NCI-H2081 (cell line): Measurements from ENCODE around the gene SPINT2.
"Not testable (repeated sequence)": the region's sequence is repeated elsewhere in the genome, so short reads cannot be mapped to it uniquely, and the experiment has no call there.

Experiments
- DNase-seq, 2 experiments: peaks; one replicate each; lab custom pipeline; 2025; lab: John Stamatoyannopoulos, UW

SPINT2 gene

DNA sequence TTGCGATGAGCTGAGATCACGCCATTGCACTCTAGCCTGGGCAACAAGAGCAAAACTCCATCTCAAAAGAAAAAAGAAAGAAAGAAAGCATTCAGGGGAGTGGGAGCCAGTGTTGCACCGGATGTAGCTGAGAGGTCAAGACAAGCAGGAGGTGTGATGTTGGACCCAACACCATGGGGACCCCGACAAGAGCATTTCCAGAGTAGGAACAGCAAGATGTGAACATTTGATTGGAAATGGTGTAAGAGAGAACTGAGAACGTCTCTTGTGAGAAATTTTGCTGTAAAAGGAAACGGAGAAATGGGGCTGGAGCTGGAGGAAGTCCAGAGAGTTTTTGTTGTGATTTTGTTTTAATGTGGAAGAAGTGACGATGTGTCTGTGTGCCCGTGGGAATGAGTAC is 24.6 kb upstream of the SPINT2 start:
- DNase-seq = no peak

DNA sequence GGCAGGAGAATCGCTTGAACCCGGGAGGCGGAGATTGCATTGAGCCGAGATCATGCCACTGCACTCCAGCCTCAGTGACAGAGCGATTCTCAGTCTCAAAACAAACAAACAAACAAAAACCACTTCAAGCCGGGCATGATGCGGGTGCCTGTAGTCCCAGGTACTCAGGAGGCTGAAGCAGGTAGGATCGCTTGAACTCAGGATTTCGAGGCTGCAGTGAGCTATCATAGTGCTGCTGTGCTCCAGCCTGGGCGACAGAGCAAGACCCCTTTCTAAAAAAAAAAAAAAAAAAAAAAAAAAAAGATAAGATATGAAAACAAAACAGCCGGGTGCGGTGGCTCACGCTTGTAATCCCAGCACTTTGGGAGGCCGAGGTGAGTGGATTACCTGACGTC is 21.1 kb upstream of the SPINT2 start:
- no peak for DNase-seq

DNA sequence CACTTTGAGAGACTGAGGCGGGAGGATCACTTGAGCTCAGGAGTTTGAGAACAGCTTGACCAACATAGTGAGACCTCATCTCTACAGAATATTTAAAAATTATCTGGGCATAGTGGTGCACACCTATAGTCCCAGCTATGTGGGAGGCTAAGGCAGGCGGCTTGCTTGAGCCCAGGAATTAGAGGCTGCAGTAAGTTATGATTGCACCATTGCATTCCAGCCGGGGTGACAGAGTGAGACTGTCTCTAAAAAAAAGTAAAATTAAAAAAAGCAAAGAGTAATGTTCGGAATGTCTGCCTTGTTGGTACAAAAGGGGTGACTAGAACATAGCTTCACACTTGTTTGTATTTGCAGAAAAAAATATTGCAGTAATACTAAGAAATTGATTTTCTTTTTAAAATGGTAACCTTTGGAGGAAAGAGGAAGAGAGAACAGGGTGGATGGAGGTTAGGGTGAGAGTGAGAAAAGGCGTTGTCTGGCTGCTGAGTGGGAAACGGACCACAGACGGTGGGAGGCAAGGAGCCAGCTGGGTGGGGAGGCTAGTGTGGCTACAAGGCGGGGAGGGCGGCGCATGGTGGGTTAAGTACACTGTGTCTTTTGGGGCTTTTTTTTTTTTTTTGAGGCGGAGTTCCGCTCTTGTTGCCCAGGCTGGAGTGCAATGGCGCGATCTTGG is 18.4 kb upstream of the SPINT2 start:
- no peak for DNase-seq

DNA sequence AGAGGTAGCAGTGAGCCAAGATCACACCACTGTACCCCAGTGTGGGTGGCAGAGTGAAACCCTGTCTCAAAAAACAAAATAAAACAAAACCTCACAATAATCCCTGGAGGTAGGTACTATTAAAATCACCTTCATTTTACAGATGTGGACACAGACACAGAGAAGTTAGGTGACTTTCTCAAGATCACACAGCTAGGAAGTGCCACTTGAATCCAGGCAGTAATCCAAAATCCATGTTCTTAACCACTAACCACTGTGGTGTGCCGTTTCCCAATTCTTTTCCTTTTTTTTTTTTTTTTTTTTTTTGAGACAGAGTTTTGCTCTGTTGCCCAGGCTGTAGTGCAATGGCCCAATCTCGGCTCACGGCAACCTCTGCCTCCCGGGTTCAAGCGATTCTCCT is 17.2 kb upstream of the SPINT2 start:
- DNase-seq = no peak

DNA sequence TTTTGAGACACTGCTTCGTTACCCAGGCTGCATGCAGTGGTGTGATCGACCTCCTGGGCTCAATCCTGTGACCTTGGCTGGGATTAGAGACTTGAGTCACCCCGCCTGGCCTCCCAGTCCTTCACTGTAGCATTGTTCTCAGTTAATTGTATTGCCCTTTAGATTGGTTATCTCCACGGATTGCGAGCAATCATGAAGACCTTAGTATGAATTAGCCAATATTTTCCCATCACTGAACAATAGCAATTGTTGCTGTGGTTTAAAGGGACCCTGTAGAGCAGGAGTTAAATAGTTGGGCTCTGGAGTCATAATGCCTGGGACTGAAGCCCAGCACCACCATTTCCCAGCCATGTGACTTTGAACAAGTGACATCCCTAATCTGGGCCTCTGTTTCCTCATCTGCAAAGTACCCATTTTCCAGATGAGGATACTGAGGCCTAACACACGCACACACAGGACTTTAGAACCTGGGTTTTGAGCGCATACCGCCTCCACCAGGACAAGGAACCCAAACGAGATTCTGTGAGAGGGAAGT is 16.6 kb upstream of the SPINT2 start:
- DNase-seq = no peak

DNA sequence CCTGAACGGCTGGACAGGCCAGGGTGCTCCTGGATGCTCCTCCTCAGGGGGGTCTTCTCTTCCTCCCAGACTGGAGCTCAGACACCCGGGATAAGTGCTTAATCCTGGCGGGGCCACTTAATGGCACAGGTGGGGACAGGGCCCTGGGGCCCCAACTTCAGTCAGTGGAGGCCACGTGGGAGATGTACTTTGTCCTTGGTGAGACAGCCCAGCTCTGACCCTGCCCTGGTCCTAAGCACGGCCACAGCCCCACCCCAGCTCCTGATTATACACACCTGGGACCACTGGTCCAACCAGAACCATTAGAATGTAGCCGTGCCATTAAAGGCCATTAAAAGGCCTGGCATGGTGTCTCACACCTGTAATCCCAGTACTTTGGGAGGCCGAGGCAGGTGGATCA is 16.0 kb upstream of the SPINT2 start:
- DNase-seq = no peak

DNA sequence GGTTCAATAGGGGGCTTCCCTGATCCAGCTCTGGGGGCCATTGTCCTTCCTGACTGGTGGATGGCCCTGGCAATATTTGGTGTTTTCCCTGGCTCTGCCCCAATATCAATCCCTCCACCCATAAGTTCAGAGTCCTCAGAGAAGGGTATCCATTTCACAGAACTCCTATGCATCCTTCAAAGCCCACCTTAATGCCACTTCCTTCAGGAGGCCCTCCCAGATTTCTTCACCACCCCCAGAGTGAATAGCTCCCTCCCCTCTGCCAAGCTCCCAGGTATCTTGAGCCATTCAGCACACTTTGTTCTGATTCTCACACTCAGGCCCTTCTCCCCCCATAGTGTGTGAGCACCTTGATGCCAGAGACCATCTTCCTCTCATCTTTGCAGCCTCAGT is 13.9 kb upstream of the SPINT2 start:
- DNase-seq = no peak

DNA sequence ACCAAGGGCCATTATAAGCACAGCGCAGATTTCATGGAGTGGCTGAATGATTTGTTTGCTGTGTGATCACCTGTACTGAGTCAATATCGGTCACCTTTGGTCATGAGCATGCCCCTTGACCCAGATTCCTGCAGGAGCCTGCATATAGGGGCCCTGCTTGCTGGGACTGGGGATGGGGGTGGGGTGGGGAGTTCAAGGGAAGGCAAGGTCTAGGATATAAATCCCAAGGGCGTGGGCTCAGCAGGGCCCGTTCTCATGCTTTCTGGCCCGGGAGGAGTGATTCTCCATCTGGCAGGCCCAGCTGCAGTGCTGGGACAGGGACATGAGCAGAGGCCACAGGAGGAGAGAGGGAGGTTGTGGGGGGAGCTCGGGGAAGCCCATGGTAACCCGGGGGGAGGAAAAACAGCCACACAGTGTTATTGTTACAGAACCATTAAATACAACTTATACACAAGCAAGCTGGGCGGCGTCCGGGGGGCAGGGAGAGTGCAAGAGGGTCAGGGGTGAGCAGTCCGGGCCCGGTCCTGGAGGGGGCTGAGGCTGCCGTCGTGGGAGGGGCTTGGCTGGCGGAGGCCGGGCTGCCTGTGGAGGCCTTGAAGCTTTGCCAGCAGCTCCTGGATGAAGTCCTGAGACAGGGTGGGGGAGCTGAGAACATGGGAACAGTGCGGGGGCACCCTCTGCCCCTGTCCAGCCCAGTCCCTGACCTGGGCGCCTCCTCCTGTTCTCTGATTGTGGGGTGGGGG is 13.4 kb upstream of the SPINT2 start:
- no peak for DNase-seq

DNA sequence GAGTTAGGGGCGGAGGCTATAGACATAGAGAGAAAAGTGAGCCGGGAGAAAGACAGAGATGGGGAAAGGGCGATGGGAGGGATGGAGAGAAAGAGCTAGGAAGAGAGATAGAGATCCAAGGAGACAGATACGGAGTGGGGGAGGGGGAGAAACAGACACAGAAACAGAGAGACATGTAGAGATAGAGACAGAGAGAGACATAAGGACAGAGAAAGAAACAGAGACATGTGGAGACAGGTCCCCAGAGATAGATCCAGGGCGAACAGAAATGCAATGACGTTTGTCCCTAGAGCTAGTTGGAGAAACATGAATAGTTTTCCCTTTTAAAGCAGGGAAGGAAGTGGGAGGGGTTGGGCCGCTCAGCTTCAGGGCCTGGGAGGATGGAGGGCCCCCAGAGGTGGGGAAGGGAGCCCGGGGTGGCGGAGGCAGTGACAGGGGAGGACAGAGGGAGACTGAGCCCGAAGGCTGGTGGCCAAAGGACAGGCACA is 12.8 kb upstream of the SPINT2 start:
- no peak for DNase-seq

DNA sequence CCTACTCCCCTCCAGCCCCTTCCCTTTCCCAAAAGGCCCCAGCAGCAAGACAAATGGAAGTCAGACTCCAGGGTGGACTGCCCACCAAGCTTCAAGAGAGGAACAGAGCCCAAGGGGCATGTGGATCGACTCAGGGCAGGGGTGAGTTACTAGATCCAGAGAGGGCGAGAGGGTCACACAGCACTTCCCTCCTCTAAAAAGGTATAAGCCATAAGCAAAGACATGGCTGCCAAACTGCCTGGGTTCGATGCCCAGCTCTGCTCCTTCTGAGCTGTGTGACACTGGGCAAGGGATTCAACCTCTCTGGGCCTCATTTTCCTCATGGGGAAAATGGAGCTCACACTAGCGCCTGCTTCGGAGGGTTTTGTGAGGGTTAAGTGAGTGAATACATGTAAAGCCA is 12.0 kb upstream of the SPINT2 start:
- no peak for DNase-seq

DNA sequence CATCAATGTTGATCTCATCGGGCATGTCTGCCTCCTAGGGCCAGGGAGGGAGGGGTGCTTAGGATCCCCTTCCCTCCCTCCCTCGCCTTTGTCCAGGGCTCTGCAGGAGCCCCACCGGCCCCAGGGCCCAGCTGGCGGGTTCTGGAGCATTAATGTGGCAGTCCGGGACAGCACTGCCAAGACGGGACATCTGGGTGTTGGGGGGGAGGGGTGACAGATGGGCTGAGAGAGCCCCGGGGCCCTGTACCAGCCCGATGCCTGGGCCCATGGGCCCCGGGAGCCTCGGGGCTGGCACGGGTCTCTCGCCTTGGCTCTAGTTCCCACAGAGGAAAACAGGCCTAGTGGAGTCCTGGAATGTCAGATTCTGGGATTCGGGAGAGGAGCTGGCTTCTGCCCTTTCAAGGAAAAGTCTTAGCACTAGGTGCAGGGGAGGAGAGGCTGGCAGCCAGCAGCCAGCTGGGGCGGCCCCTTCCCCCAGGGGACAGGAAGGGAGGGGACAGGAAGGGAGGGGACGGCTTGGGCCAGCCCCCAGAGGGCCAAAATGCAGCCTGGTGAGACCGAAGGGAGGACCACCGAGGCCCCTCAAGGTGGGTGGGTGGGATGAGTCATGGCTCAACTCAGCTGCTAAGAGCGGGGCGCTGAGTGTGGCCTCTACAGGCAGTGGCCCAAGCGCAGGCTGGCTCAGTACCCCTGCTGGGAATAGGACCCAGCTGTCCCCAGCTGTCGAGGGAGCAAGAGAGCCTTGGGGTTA is 11.3 kb upstream of the SPINT2 start:
- DNase-seq = no peak

DNA sequence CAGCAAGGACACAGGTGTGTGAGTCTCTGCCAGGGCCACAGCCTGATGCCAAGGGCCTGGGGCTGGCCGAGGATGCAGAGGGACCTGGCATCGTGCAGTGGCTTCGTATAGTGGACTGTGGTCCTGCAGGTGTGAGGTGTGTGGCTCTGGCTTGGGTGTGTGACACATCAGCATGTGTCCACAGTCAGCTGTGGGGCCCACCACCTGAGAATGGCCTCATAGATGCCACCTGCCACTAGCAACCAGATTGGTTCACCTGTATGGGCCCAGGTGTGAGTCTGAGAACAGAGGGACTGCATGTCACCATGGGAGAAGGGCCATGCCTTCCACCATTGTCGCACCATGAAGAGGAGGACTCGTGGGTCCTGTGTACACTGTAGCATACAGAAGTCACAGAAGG is 10.6 kb upstream of the SPINT2 start:
- no peak for DNase-seq

DNA sequence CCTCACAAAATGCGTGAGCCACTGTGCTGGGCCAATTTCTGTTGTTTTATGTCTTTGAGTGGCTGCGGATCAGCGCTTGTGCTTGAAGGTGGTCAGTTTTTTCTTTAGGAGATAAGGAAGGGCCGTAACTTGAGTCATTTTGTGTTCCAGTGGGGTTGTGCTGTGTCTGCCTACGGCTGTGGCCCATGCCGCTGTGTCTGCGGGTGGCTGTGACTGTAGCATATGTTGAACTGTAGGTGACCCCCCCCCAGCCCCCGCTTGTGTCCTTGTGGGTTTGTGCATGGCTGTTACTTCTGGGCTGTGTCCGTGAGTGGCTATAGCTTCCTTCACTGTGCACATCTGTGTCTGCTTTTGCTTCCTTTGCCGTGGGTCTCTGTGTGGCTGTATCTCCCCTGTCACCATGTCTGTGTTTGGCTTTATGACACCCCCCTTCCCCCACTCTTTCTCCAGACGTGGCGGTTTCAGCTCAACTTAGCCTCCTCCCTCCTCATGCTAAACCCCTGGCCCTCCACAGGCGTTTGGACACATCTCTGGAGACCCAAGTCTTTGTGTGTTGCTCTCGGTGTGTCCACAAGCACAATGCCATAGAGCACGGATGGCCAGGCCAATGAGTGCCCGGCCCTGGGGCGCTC is 8.9 kb upstream of the SPINT2 start:
- DNase-seq = no peak

DNA sequence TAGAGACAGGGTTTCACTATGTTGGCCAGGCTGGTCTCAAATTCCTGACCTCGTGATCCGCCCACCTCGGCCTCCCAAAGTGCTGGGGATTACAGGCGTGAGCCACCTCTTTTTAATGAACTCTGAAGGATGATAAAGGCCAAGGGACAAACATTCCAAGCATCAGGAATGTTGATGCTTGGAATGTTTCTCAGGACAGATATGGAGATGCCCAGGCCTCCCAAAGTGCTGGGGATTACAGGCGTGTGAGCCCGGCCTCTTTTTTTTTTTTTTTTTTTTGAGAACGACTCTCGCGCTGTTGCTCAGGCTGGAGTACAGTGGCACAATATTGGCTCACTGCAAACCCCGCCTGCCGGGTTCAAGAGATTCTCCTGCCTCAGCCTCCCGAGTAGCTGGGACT is 2.4 kb upstream of the SPINT2 start:
- DNase-seq = not testable (repeated sequence)

DNA sequence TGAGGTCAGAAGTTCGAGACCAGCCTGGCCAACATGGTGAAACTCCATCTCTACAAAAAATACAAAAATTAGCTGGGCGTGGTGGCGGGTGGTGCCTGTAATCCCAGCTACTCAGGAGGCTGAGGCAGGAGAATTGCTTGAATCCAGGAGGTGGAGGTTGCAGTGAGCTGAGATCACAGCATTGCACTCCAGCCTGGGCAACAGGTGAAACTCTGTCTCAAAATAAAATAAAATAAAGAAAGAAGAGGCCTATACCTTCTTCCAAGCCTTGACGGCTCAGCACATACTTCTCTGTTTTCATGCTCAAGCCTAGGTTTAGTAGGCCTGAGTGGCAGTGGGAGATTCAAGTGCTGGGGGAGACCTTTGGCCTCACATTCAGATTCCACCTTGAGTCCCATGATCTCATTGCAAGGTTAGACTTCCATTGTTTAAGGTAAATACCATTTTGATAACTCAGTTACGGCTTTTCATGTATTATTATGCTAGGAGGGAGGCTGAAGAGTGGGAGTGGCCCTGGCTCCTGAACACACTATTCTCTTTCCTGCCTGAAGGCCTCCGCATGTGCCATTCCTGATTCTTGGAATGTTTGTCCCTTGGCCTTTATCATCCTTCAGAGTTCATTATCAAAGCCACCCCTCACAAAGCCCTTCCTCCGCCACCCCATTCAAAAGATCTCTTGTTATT is 1.6 kb upstream of the SPINT2 start:
- no peak for DNase-seq

DNA sequence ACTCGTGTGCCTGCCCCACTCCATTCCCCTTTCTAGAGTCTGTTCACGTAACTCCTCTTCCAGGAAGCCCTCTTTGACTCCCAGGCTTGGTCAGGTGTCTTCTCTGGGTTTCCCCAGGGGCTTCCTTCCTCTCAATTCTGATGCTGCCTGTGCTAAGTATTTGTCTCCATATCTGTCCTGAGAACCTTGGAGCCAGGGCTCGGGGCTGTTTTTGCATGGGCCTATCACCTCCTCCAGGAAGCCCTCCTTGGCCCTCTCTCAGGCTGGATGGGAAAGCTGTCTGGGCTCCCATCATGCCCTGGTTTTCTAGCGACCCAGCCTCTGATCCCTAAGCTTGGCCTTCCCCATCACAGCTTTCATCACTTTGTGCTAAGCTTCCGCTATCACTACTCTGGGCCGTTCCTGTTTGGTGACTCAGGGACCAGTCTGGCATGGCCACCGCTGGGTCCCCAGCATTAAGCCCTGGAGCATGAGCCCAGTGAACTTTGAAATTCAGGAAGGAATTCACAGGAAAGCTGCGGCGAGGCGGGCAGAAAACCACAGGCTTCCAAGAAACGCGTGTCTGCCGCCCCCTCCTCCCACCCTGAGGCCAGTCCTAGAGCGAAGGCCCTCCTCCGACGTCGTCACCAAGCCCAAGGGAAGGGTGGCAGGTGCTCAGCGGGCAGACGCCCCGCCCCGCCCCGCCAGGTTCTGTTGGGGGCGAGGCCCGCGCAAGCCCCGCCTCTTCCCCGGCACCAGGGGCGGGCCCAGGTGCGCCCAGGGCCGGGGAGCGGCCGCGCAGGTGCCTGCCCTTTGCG is 486 bp upstream of the SPINT2 start:
- peak; percentile 91 to 95 for DNase-seq

DNA sequence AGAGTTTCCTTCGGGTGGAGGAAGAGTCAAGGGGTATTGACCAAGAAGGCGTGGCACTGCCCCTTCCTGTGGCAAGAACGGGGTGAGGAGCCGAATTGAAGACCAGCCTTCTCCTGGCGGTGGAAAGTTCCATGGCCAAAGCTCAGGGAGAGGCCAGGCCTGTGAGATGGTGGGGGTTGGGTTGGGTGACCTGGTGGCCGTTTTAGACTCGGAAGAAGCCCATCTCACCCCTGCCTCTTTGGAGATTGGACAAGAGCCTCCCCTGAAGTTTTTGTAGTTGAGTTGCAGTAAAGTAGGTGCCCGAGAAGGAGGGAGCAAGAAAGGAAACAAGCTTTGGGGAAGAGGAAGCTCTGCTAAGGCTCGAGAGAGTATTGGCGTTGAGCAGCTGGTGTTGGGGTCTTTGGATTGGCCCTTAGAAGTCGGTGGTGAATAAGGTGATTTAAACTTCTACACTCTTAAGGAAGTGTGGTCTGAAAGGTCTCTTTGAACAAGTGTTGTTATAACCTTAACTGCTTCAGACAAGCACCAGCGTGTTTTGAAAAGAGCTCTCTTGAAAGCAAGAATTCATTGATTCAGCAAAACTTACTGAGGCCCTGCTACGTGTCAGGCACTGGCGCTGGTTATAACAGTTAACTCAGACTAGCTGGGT is 964 bp downstream of the SPINT2 start:
- peak in 1 of 2 experiments; percentile 9 for DNase-seq

DNA sequence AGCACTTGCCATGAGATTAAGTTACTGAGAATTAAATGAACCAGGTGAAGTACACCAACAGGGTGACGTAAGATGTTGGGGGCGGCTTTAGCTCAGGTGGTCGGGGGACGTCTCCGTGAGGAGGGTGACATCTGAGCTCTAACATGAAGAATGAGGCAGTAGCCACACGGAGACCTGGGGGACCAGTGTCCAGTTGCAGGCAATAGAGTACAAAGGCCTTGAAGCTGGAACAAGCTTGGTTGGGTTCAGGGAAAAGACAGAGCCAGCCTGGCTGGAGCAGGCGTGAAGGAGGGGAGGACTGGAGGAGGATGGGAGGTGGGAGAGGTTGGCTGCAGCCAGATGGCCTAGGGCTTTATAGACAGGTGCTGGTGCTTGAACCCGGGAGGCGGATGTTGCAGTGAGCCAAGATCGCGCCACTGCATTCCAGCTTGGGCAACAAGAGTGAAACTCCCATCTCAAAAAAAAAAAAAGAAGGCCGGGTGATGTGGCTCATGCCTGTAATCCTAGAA is 1.6 kb downstream of the SPINT2 start:
- peak; percentile 2 to 39 for DNase-seq

DNA sequence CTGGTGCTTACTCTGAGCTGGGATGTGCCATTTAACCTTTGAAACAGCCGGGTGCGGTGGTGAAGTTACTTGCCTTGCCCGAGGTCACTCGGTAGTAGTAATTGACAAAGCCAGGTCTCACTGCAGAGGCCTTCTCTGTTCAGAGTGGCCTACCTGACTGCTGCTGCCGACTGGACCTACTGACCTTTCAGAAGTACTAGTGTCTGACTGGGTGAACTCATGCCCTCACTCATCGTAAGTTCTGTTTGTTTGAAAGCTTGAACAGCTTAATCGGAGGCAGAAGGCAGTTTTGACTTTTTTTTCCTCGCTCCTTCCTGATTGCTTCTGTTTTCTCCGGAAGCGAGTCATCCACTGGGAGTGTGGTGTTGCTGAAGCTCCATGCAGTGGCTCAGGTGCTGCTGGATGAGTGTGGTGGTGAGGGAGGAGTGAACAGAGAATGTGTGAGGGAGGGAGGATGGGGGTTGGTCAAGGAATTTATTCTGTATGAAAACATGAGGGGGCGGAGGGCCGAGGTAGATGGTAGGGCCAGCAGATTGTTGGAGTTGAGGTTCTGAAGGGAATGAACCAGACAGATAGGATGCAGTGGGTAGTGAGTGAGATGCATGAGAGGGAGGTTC is 2.7 kb downstream of the SPINT2 start:
- DNase-seq = no peak
